Parathyroid adenoma (tissue), 2 donors: ENCODE measurements around the gene CELSR1.

Experiments
- H2AFZ ChIP-seq: fragments of 300-600 bp; sonication (generic); one replicate; pipeline ENCODE4 v1.7.0; 2017; ENCODE audit warnings: antibody characterized with exemption, mild to moderate bottlenecking
- H3K27ac ChIP-seq: fragments of 300-600 bp; sonication (generic); one replicate; pipeline ENCODE4 v1.7.0; 2017
- H3K27me3 ChIP-seq: fragments of 300-600 bp; sonication (generic); one replicate; pipeline ENCODE4 v1.7.0; 2017; ENCODE audit warnings: low read length; ENCODE audit not compliant: control insufficient read depth, insufficient read depth
- H3K36me3 ChIP-seq: fragments of 300-600 bp; sonication (generic); one replicate; pipeline ENCODE4 v1.7.0; 2017; ENCODE audit warnings: low read length; ENCODE audit not compliant: control insufficient read depth, insufficient read depth
- H3K4me1 ChIP-seq: fragments of 300-600 bp; sonication (generic); one replicate; pipeline ENCODE4 v1.7.0; 2017; ENCODE audit warnings: control low read depth
- H3K4me2 ChIP-seq: fragments of 300-600 bp; sonication (generic); one replicate; pipeline ENCODE4 v1.7.0; 2017; ENCODE audit warnings: low read length
- H3K4me3 ChIP-seq: fragments of 300-600 bp; sonication (generic); one replicate; pipeline ENCODE4 v1.7.0; 2017; ENCODE audit warnings: low read depth, low read length
- H3K79me2 ChIP-seq: fragments of 300-600 bp; sonication (generic); one replicate; pipeline ENCODE4 v1.7.0; 2017; ENCODE audit warnings: control low read depth
- H3K9ac ChIP-seq: fragments of 300-600 bp; sonication (generic); one replicate; pipeline ENCODE4 v1.7.0; 2017; ENCODE audit warnings: mild to moderate bottlenecking
- H3K9me3 ChIP-seq: fragments of 300-600 bp; sonication (generic); one replicate; pipeline ENCODE4 v1.7.0; 2017; ENCODE audit warnings: low read length; ENCODE audit not compliant: control insufficient read depth
- CTCF ChIP-seq: fragments of 300-600 bp; sonication (generic); IDR thresholded peaks from one replicate; pipeline ENCODE4 v1.7.0; 2017; ENCODE audit warnings: antibody characterized with exemption, mild to moderate bottlenecking
- donor health status: primary hyperparathyroidism.

Gene CELSR1

GRCh38 chr22:46395145-46395544 lies 142.3 kb downstream of the CELSR1 start:
- no peak for TF ChIP-seq CTCF
- Histone ChIP-seq H3K4me1 (no peaks in the 10 kb centered on the region), H3K4me3 (no peak overlapping the region), H3K9ac (no peak overlapping the region), H3K79me2 (no peaks in the 10 kb centered on the region), H3K27me3 (no peaks in the 10 kb centered on the region), H2AFZ (no peak overlapping the region), H3K27ac (no peak overlapping the region), H3K4me2 (no peak overlapping the region), H3K9me3 (no peaks in the 10 kb centered on the region), H3K36me3 (no peaks in the 10 kb centered on the region)

GRCh38 chr22:46394622-46395021 lies 142.8 kb downstream of the CELSR1 start:
- no peak for TF ChIP-seq CTCF
- Histone ChIP-seq H3K27ac (no peak overlapping the region), H3K9me3 (no peaks in the 10 kb centered on the region), H3K79me2 (no peaks in the 10 kb centered on the region), H3K27me3 (no peaks in the 10 kb centered on the region), H3K36me3 (no peaks in the 10 kb centered on the region), H3K4me3 (no peak overlapping the region), H3K4me2 (no peak overlapping the region), H3K9ac (no peak overlapping the region), H3K4me1 (no peaks in the 10 kb centered on the region), H2AFZ (no peak overlapping the region)

- Histone ChIP-seq H3K4me2 (no peak overlapping the region), H3K4me1 (no peaks in the 10 kb centered on the region), H3K9me3 (no peaks in the 10 kb centered on the region), H2AFZ (no peak overlapping the region), H3K27ac (no peak overlapping the region), H3K79me2 (no peaks in the 10 kb centered on the region), H3K9ac (no peak overlapping the region), H3K4me3 (no peak overlapping the region), H3K27me3 (no peaks in the 10 kb centered on the region), H3K36me3 (no peaks in the 10 kb centered on the region)
- no peak for TF ChIP-seq CTCF
Measured at GRCh38 chr22:46393873-46394272, 143.5 kb downstream of the CELSR1 start.

- Histone ChIP-seq H3K27me3 (no peaks in the 10 kb centered on the region), H3K79me2 (no peaks in the 10 kb centered on the region), H3K9ac (no peak overlapping the region), H2AFZ (no peak overlapping the region), H3K4me1 (no peaks in the 10 kb centered on the region), H3K27ac (no peak overlapping the region), H3K9me3 (no peaks in the 10 kb centered on the region), H3K4me2 (no peak overlapping the region), H3K4me3 (no peak overlapping the region), H3K36me3 (no peaks in the 10 kb centered on the region)
- no peak for TF ChIP-seq CTCF
Measured at GRCh38 chr22:46392137-46392844, 145.1 kb downstream of the CELSR1 start.

- Histone ChIP-seq H3K4me3 (no peak overlapping the region), H3K27ac (no peak overlapping the region)
- TF ChIP-seq CTCF, result no peak
Measured at GRCh38 chr22:46391486-46392136, 145.8 kb downstream of the CELSR1 start.

More at GRCh38 chr22:46391486-46392136, 145.8 kb downstream of the CELSR1 start:
- no peak overlapping the region for H3K9ac ChIP-seq
- no peak overlapping the region for H2AFZ ChIP-seq
- no peaks in the 10 kb centered on the region for H3K79me2 ChIP-seq
- no peaks in the 10 kb centered on the region for H3K9me3 ChIP-seq
- H3K4me2 ChIP-seq, result no peak overlapping the region
- no peaks in the 10 kb centered on the region for H3K27me3 ChIP-seq
- H3K4me1 ChIP-seq, result no peaks in the 10 kb centered on the region
- H3K36me3 ChIP-seq, result no peaks in the 10 kb centered on the region
